Measurements from ENCODE around the gene PARD3. TPM values are rescaled to one million over a fixed set of nuclear protein-coding genes. Genes with fewer than 3 reads are reported as not detected.

Gene PARD3
- polyA plus RNA-seq, 6 donors from 2014 or later, result 0.05 to 0.36 (median 0.16) TPM; not detected in 3

- H3K27me3 Mint-ChIP-seq, result no peaks in the 10 kb centered on the region
- no peaks in the 10 kb centered on the region for H3K9me3 Mint-ChIP-seq
- no peak for ATAC-seq (ENCODE audit: low read depth in 2 of 2)
- no peak overlapping the region for H3K4me3 Mint-ChIP-seq
- no peak overlapping the region for H3K27ac Mint-ChIP-seq
- DNase-seq, result no peak
- H3K4me1 Mint-ChIP-seq, result no peaks in the 10 kb centered on the region
- no peaks in the 10 kb centered on the region for H3K36me3 Mint-ChIP-seq
These were observed 667.3 kb downstream of the PARD3 start for GRCh38 chr10:34147641-34148304.

DNA sequence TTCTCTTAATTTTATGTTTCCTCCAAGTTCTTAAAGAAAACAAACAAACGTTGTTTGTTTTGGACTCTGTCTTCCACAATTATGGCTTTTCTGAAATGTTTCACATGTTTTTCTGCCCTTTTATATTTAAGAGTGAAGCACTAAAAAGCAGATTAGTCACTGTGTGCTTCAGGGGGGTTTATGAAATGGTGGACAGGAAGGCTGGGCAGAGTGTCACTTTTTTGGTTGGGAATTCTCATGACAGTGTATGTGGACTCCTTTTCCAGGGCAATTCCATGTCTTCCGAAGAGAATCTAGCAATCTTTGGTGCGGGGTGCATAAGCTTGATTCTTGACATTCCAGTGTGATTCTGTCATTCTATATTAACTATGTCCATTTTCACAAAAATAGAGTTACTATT is 669.4 kb downstream of the PARD3 start:
- no peaks in the 10 kb centered on the region for H3K36me3 Mint-ChIP-seq
- DNase-seq, result no peak
- H3K4me3 Mint-ChIP-seq, result no peak overlapping the region
- no peaks in the 10 kb centered on the region for H3K27me3 Mint-ChIP-seq
- ATAC-seq (ENCODE audit: low read depth in 2 of 2), result no peak
- H3K27ac Mint-ChIP-seq, result no peak overlapping the region
- H3K9me3 Mint-ChIP-seq, result peaks cover 0 to 2% (median 0%) of the 10 kb centered on the region in 7 donors
- H3K4me1 Mint-ChIP-seq, result no peaks in the 10 kb centered on the region

DNA sequence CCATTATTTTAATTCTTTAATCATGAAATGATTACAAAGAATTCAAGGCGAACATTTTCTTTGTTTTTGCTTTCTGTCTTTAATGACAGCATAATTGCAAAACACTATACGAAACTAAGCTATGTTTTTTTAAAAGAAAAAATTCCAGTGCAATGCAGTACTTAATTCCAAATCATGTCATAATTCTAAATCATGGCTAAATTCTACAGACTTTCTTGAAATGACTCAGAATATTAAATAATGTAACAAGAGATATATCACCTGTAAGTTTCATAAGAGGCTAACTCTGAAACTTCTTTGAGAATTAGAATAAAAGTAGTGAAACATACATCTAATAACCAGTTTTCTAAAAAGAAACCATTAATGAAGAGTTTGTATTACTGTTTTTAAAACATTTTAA is 671.6 kb downstream of the PARD3 start:
- ATAC-seq (ENCODE audit: low read depth in 2 of 2) (no peak), DNase-seq (no peak)
- no peak overlapping the region for H3K4me3 Mint-ChIP-seq
- H3K9me3 Mint-ChIP-seq, result peaks cover 0 to 2% (median 0%) of the 10 kb centered on the region in 7 donors
- H3K27me3 Mint-ChIP-seq, result no peaks in the 10 kb centered on the region
- H3K27ac Mint-ChIP-seq, result no peak overlapping the region
- no peaks in the 10 kb centered on the region for H3K4me1 Mint-ChIP-seq
- H3K36me3 Mint-ChIP-seq, result no peaks in the 10 kb centered on the region

DNA sequence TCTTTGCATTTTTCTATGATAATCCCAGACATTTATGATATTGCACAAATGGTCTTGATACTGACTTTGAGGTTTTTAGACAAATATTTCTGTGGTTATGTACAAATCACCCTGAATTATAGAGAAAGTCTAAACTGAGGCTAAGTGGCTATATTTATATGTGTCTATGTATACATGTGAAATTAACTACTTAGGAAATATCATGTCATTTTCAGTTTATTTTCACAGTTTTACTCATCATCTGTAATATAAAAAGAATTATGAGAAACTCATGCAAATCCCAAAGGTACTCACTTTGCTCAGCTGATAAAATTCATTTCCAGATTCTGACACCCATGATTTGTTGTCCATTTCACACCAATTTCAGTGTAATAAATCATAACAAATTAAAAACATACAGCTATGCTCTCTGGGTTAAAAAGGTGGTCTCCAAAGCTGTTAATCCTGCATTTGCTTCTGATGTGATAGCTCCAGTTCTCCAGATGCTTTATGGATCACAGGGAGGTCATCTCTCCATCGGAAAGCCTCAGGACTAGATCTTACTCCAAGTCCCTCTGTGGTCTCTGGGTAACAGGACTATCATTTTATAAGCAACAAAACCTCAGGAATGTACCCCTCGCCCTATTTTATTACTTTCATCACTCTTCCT is 673.9 kb downstream of the PARD3 start:
- H3K9me3 Mint-ChIP-seq, result peaks cover 0 to 2% (median 0%) of the 10 kb centered on the region in 7 donors
- no peaks in the 10 kb centered on the region for H3K27me3 Mint-ChIP-seq
- no peaks in the 10 kb centered on the region for H3K4me1 Mint-ChIP-seq
- ATAC-seq (ENCODE audit: low read depth in 2 of 2), result no peak
- H3K27ac Mint-ChIP-seq, result no peak overlapping the region
- no peak for DNase-seq
- no peak overlapping the region for H3K4me3 Mint-ChIP-seq
- H3K36me3 Mint-ChIP-seq, result no peaks in the 10 kb centered on the region

GRCh38 chr10:34139559-34139958 is 675.5 kb downstream of the PARD3 start:
- H3K9me3 Mint-ChIP-seq, result peaks cover 0 to 2% (median 0%) of the 10 kb centered on the region in 7 donors
- no peaks in the 10 kb centered on the region for H3K4me1 Mint-ChIP-seq
- H3K36me3 Mint-ChIP-seq, result no peaks in the 10 kb centered on the region
- ATAC-seq (ENCODE audit: low read depth in 2 of 2), result no peak
- H3K27ac Mint-ChIP-seq, result no peak overlapping the region
- no peak for DNase-seq
- no peaks in the 10 kb centered on the region for H3K27me3 Mint-ChIP-seq
- H3K4me3 Mint-ChIP-seq, result no peak overlapping the region

DNA sequence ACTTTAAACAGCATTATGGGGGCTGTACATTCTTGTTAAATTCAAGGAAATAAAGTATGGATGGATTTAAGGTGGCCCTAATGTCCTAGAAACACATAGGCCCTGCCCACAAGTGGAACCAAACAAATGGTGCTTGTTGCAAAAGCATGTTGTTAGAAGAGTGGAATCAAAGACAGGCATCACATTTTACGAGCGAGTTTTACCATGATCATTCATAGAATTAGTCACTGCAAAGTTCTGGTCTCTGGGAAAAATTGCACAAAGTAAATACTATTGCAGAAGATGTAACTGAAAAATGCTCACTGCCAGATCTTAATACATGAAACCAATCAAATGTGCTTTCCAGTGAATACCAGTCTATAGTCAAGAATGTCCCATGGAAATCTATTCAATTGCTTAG is 677.1 kb downstream of the PARD3 start:
- ATAC-seq (ENCODE audit: low read depth in 2 of 2), result no peak
- Mint-ChIP-seq H3K9me3 (peaks cover 0 to 2% (median 0%) of the 10 kb centered on the region in 7 donors), H3K4me1 (no peaks in the 10 kb centered on the region), H3K27ac (no peak overlapping the region), H3K27me3 (no peaks in the 10 kb centered on the region), H3K4me3 (no peak overlapping the region), H3K36me3 (no peaks in the 10 kb centered on the region)
- no peak for DNase-seq

GRCh38 chr10:34137201-34137600 is 677.9 kb downstream of the PARD3 start:
- Mint-ChIP-seq H3K27me3 (no peaks in the 10 kb centered on the region), H3K36me3 (no peaks in the 10 kb centered on the region)

GRCh38 chr10:34135515-34135914 is 679.6 kb downstream of the PARD3 start:
- Mint-ChIP-seq H3K36me3 (no peaks in the 10 kb centered on the region), H3K4me3 (no peak overlapping the region), H3K9me3 (peaks cover 0 to 2% (median 0%) of the 10 kb centered on the region in 7 donors), H3K4me1 (no peaks in the 10 kb centered on the region), H3K27ac (no peak overlapping the region), H3K27me3 (no peaks in the 10 kb centered on the region)
- ATAC-seq (ENCODE audit: low read depth in 2 of 2) (no peak), DNase-seq (no peak)

More at GRCh38 chr10:34137201-34137600, 677.9 kb downstream of the PARD3 start:
- H3K27ac Mint-ChIP-seq, result no peak overlapping the region
- H3K9me3 Mint-ChIP-seq, result peaks cover 0 to 2% (median 0%) of the 10 kb centered on the region in 7 donors
- H3K4me3 Mint-ChIP-seq, result no peak overlapping the region
- no peaks in the 10 kb centered on the region for H3K4me1 Mint-ChIP-seq
- ATAC-seq (ENCODE audit: low read depth in 2 of 2), result no peak
- DNase-seq, result no peak

DNA sequence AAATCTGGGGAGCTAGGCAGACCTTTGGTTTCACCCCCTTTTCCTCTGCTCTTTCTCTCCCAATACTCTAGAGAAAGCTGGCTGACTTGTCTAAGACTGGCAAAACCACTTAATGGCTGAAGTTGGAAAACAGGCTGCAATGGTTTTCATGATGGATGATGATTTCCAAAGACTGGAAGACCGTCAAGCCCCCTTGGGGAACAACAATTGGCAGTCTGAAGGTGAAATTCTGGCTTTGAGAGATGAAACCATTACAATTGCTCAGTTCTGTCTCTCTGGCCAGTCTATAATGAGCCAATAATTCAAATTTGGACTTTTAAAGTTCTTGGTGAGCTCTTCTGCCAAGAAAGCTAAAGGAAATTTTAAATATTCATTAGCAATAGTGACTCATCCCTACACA is 680.5 kb downstream of the PARD3 start:
- H3K27me3 Mint-ChIP-seq, result no peaks in the 10 kb centered on the region
- no peaks in the 10 kb centered on the region for H3K4me1 Mint-ChIP-seq
- H3K36me3 Mint-ChIP-seq, result no peaks in the 10 kb centered on the region

DNA sequence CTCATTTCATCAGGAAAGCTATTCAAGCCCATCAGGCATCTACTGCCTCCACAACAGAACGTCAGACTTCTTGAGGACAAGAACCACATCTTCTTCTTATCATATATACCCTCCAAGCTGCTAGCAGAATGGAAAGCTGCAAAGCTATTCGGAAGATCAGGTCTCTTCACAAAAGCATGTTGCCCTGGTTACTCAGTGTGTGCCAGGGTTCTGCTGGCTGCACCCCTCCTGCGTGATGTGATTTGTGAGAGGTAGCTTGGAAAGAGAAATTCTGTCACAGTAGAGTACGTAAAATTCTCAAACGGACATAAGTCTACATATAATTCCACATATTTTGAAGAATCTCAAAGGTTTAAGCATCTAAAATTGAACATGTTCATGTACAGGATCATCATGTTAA is 681.7 kb downstream of the PARD3 start:
- Mint-ChIP-seq H3K27me3 (no peaks in the 10 kb centered on the region), H3K36me3 (no peaks in the 10 kb centered on the region), H3K4me3 (no peak overlapping the region), H3K9me3 (peaks cover 0 to 8% (median 5%) of the 10 kb centered on the region in 7 donors), H3K4me1 (no peaks in the 10 kb centered on the region), H3K27ac (no peak overlapping the region)
- ATAC-seq (ENCODE audit: low read depth in 2 of 2) (no peak), DNase-seq (no peak)

More for the DNA sequence above, 680.5 kb downstream of the PARD3 start:
- DNase-seq (no peak), ATAC-seq (ENCODE audit: low read depth in 2 of 2) (no peak)
- no peak overlapping the region for H3K4me3 Mint-ChIP-seq
- H3K9me3 Mint-ChIP-seq, result peaks cover 0 to 8% (median 5%) of the 10 kb centered on the region in 7 donors
- H3K27ac Mint-ChIP-seq, result no peak overlapping the region

- no peak for DNase-seq
- ATAC-seq (ENCODE audit: low read depth in 2 of 2), result no peak
- H3K36me3 Mint-ChIP-seq, result no peaks in the 10 kb centered on the region
- H3K4me1 Mint-ChIP-seq, result no peaks in the 10 kb centered on the region
- no peaks in the 10 kb centered on the region for H3K27me3 Mint-ChIP-seq
- H3K9me3 Mint-ChIP-seq, result peaks cover 0 to 8% (median 5%) of the 10 kb centered on the region in 7 donors
- no peak overlapping the region for H3K27ac Mint-ChIP-seq
- no peak overlapping the region for H3K4me3 Mint-ChIP-seq
These were observed 683.9 kb downstream of the PARD3 start for GRCh38 chr10:34131152-34131551.

DNA sequence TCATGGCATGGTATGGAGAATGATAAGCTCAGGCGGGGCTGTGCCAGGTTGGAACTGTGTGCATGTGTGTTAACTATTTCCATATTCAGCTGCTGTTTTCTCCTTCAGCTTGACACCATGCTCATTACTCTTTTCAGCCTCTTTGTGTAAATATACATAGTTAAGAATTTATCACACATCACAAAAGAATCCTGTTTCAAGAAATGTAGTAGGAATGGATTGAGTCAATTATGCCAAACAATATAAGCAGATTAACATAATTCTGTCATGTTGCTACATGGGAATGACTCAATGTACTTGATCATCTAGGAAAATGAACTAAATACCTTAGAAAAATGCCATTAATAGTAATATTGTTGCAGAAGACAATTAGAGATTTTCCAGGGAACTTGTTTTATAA is 687.4 kb downstream of the PARD3 start:
- Mint-ChIP-seq H3K4me3 (no peak overlapping the region), H3K4me1 (no peaks in the 10 kb centered on the region), H3K27ac (no peak overlapping the region), H3K27me3 (no peaks in the 10 kb centered on the region), H3K9me3 (peaks cover 0 to 8% (median 5%) of the 10 kb centered on the region in 7 donors), H3K36me3 (no peaks in the 10 kb centered on the region)
- DNase-seq, result no peak
- no peak for ATAC-seq (ENCODE audit: low read depth in 2 of 2)

GRCh38 chr10:34126371-34127151 is 688.5 kb downstream of the PARD3 start:
- DNase-seq (no peak), ATAC-seq (ENCODE audit: low read depth in 2 of 2) (no peak)
- Mint-ChIP-seq H3K4me1 (no peaks in the 10 kb centered on the region), H3K27me3 (no peaks in the 10 kb centered on the region), H3K4me3 (no peak overlapping the region), H3K27ac (no peak overlapping the region), H3K36me3 (no peaks in the 10 kb centered on the region), H3K9me3 (peaks cover 0 to 8% (median 5%) of the 10 kb centered on the region in 7 donors)

DNA sequence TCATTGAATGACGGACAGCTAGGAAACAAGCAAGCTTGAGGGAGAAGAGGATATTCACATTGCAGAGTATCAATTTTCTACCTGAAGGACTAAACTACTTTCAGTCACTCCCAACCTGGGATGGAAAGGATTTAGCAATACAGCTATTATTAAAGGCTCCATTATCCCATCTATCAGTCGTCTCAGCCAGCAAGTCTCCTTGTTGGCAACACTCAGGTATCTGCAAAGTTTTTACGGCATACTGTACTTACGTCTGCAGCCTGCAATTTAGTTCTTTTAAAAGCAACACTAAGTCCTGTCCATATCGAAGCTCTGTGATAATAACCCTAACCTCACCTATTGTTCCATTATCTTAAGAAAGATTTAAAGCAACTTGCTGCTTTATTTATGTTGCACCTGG is 689.4 kb downstream of the PARD3 start:
- no peak overlapping the region for H3K27ac Mint-ChIP-seq
- H3K27me3 Mint-ChIP-seq, result no peaks in the 10 kb centered on the region
- H3K36me3 Mint-ChIP-seq, result no peaks in the 10 kb centered on the region
- no peaks in the 10 kb centered on the region for H3K4me1 Mint-ChIP-seq
- H3K4me3 Mint-ChIP-seq, result no peak overlapping the region
- peaks cover 0 to 8% (median 5%) of the 10 kb centered on the region in 7 donors for H3K9me3 Mint-ChIP-seq
- ATAC-seq (ENCODE audit: low read depth in 2 of 2) (no peak), DNase-seq (no peak)

Measured in naive B cell (primary cell).